ENCODE data around the gene GALNT17.

- TF ChIP-seq CTCF (optimal IDR thresholded peaks at IDR 0.05 in 1 of 3, IDR thresholded peaks at IDR 0.05 in 1 of 3, conservative IDR thresholded peaks at IDR 0.05 in 1 of 3; ENCODE audit: extremely low read depth in 1 of 3, insufficient read depth in 2 of 3, low read length in 3 of 3) (no peak), EZH2 (IDR thresholded peaks at IDR 0.05; ENCODE audit: low read length) (no peak)
These were observed 261.7 kb downstream of the GALNT17 start for GRCh38 chr7:71393661-71394060.
